ENCODE data around the gene IQGAP3. TPM values are rescaled to one million over a fixed set of nuclear protein-coding genes. Genes with fewer than 3 reads are reported as not detected.
A peak's percentile ranks its signal among the peaks of the same experiment; 100 is the strongest.

Gene IQGAP3
- total and polyA plus RNA-seq, 2 experiments from 2014 or later = 11.9 to 31.8 TPM

- Histone ChIP-seq H3K27me3 (ENCODE audit: insufficient read depth) (no peaks in the 10 kb centered on the region), H3K79me2 (replicated peaks; ENCODE audit: insufficient read depth) (no peaks in the 10 kb centered on the region), H2AFZ (no peak overlapping the region), H3F3A (replicated peaks; ENCODE audit: low read depth) (0 out of 2 replicates have a peak, but pooled peaks cover 2% of the 10 kb centered on the region), H4K20me1 (replicated peaks; ENCODE audit: insufficient read depth) (no peaks in the 10 kb centered on the region), H3K4me1 (ENCODE audit: insufficient read depth) (no peaks in the 10 kb centered on the region), H3K27ac (ENCODE audit: low read depth) (no peak overlapping the region), H3K36me3 (ENCODE audit: insufficient read depth) (no peaks in the 10 kb centered on the region), H3K4me2 (no peak overlapping the region), H3K4me3 (no peak overlapping the region), H3K9me2 (ENCODE audit: insufficient read depth) (no peaks in the 10 kb centered on the region)
- no peaks in the 10 kb centered on the region for H3K36me3 Mint-ChIP-seq (ENCODE audit: low read depth)
- TF ChIP-seq POLR2AphosphoS5 (IDR thresholded peaks at IDR 0.05; ENCODE audit: low read depth) (no peak), ZNF331 (CRISPR knock-in tag; IDR thresholded peaks at IDR 0.05; ENCODE audit: low read depth) (no peak), CTCF (conservative IDR thresholded peaks at IDR 0.05; ENCODE audit: low read depth in 2 of 2) (no peak), EZH2 (IDR thresholded peaks at IDR 0.05; ENCODE audit: low read depth, unreplicated experiment) (no peak), REST (IDR thresholded peaks at IDR 0.05; ENCODE audit: unreplicated experiment) (no peak), STAT1 (IDR thresholded peaks at IDR 0.05; ENCODE audit: unreplicated experiment) (no peak), JUNB (IDR thresholded peaks at IDR 0.05; ENCODE audit: unreplicated experiment) (no peak), EZH2phosphoT487 (IDR thresholded peaks at IDR 0.05; ENCODE audit: unreplicated experiment) (no peak), CREB1 (CRISPR knock-in tag; IDR thresholded peaks at IDR 0.05; ENCODE audit: low read depth) (no peak), ZNF114 (CRISPR knock-in tag; IDR thresholded peaks at IDR 0.05) (no peak), ZNF462 (CRISPR knock-in tag; IDR thresholded peaks at IDR 0.05) (no peak), ETS1 (IDR thresholded peaks at IDR 0.05) (no peak), NANOG (IDR thresholded peaks at IDR 0.05; ENCODE audit: borderline replicate concordance) (no peak)
- no peaks in the 10 kb centered on the region for H3K9me3 Mint-ChIP-seq
- peaks cover 3% of the 10 kb centered on the region; the same call in 1 of the 3 replicates for H3K4me1 Mint-ChIP-seq
- H3K27me3 Mint-ChIP-seq (ENCODE audit: insufficient read depth, low read depth, poor library complexity) = peaks cover 5% of the 10 kb centered on the region
- H3K27ac Mint-ChIP-seq = 0 out of 2 replicates have a peak overlapping the region, but pooled peaks have one; percentile 5
- ATAC-seq (no peak), DNase-seq (ENCODE audit: low spot score) (no peak)
- H3K4me3 Mint-ChIP-seq = no peak overlapping the region
Measured at GRCh38 chr1:156578055-156578454, 5.7 kb upstream of the IQGAP3 start.

Data from GM23338 (cell line).